Suppressor macrophage treated with lipopolysaccharide for 1 hour (primary cell): Measurements from ENCODE around the gene EPB41L4B.
"Not testable (repeated sequence)": the region's sequence is repeated elsewhere in the genome, so short reads cannot be mapped to it uniquely, and the experiment has no call there.

Experiments used
- DNase-seq, 3 donors: peaks; one replicate each; pipeline ENCODE4 v3.0.0-alpha.2; 2020 to 2022

EPB41L4B gene

DNA sequence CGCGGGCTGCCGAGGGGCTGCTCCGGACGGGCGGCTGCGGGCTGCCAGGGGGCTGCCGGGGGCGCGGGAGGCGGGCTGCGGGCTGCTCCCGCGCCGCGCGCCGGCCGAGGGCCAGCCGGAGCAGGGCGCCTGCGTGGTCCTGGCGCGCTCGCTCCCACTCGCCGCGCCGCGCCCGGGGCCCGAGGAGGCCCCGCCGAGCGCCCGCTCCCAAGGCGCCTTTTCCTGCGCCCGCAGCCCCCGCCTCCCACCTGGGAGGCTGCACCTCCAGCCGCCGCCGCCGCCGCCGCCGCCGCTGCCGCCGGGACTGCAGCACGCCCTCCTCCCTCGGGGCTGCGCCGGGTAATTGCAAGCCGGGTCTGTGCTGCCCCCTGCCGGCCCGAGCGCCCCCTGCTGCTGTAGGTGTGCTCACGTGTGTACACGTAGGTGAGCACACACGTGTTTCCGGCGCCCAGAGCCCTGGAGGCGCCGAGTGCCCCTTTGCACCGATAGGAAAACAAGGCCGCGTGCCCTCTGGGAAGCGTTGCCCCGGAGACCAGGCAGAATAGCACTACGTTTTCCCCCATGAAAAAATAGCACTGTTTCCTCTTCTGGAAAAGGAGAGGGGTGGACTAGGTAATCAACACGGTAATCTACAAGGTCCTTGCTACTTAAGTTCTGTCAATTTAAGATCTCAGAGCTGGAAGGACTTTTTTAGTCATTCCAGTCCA is at the start of gene EPB41L4B:
Gene EPB41L4B (minus strand): TSS at position 318 of the 707 bp plus-strand sequence. CDS start 613 bp downstream, outside the sequence.
- DNase-seq: peak; percentile 71 to 87 (median 73)

DNA sequence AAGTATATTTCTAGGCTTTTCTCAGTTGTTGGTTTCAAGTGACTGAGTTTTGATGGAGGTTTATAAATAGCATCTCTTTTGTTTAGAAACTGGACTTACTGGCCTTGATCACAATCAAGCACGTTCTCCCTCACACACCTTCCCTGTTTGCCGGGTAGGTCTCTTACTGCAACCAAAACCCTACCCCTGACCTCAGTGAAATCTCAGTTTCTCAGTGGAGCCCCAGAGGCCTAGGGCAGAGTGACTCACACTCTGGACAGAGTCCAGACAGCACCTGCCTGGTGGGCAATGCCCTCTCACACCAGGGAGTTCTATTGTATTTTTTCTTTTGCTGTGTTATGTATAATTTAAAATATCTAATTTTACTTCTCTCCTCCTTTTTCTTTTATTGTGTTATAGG is 48.4 kb upstream of the EPB41L4B start:
- no peak for DNase-seq

DNA sequence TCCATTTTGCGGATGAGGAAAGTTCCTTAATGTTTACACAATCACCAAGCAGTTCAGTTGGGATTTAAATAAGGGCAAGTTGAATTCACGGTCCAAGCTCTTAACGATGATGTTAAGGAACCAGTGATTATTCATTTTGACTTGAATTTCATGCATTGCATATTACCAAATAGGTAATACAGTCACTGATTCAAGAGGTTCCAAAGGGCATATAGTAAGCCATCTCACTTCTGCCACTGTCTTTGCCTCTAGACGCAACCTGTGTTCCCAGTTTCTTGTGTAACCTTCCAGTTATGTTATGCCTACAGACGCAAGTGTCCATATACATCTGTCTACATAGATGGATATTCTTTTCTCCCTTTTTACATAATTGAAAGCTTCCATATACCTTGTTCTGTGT is 39.9 kb upstream of the EPB41L4B start:
- no peak for DNase-seq

DNA sequence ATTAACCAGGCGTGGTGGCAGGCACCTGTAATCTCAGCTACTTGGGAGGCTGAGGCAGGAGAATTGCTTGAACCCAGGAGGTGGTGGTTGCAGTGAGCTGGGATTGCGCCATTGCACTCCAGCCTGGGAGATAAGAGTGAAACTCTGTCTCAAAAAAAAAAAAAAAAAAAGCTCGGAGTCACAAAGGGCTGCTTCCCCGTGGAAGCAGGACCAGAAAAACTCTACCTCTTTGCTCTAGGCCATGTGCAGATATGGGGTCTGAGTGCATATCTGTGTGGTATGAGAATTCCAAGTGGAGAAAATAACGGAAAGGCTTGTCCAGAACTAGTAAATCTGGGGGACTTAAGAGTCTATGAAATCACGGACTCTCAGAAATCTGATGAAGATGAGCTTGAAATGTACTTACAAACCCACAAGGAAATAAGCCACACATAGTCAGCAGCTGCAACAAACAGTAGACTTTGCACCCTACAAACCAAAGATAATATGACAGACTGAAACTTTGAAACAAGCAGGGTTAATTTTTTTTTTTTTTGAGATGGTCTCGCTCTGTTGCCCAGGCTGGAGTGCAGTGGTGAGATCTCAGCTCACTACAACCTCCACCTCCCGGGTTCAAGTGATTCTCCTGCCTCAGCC is 38.2 kb upstream of the EPB41L4B start:
- not testable (repeated sequence) for DNase-seq

DNA sequence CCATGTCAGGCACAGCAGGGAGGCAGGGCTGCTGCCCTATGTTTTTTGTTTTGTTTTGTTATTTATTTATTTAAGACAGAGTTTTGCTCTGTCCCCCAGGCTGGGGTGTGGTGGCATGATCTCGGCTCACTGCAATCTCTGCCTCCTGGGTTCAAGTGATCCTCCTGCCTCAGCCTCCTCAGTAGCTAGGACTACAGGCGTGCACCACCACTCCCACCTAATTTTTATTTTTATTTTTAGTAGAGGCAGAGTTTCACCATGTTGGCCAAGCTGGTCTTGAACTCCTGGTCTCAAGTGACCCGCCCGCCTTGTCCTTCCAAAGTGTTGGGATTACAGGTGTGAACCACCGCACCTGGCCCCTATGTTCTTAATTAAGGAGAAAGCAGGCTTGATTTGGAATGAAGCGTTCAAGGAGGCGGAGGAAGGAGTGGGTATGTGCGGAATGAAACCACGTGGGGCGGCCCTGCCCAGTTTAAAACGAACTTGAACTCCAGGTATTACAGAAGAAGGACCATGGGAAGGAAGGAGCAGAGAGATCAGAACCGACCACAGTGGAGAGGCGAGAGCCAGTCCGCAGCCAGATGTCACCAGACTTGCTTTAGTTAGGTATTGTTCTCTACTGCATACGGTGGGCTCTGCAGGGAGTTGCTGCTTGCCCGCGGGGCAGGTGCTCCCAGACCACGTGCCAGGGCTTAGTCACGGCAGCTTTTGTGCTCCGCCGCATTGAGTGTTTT is 34.9 kb upstream of the EPB41L4B start:
- DNase-seq: no peak

DNA sequence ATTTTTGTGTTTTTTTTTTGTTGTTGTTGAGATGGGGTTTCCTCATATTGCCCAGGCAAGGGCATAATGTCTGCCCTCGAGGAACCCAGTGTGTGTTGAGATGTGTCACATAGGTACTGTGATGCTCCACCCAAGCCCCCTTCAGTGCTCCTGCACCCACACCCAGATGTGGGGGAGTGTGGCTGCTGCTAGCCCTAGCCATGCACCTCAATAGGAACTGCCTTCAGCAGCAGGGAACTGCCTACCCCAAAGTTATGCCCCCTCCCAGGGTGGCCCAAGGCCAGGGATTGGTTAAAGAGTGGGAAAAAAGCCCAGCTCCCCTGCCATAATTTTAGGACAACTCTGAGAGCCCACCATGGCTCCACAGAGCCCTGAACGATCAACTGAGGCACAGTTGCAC is 33.3 kb upstream of the EPB41L4B start:
- DNase-seq: no peak

DNA sequence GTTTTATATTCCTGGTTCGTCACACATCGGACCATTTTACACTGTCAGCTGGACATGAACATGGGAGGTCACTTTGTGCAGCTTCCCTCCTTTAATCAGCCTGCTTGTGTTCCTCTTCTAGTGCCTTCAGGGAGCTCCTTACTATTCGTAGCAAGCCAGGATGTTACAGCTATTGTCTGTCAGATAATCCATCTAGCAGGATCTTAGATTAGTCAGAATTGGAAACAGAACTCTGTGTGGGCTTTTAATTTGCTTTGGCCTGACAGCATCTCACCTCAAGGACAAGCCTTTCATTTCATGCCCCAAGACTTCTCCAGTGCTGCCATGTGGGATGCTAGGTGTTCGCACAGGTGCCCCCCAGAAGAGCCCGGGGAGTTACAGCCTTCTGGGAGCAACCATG is 30.2 kb upstream of the EPB41L4B start:
- no peak for DNase-seq

DNA sequence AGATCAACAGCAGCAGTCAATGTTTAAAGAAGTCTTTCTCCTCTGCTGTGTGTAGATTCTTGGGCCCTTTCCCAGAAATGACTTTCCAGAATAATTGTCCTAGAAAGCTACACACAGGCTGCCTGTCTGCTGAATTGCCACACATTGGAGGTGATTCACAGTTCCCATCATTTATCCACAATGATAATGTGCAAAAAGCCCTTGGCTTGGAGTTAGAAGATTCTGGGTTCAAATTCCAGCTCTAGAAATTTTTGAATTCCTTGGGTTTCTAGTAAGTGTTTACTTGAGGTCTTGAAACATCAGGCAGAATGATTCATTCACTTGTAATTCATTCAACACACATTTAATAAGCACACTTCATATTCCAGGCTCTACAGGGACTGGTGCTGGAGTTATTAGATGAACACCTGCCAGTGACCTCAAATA is 28.6 kb upstream of the EPB41L4B start:
- DNase-seq: no peak

DNA sequence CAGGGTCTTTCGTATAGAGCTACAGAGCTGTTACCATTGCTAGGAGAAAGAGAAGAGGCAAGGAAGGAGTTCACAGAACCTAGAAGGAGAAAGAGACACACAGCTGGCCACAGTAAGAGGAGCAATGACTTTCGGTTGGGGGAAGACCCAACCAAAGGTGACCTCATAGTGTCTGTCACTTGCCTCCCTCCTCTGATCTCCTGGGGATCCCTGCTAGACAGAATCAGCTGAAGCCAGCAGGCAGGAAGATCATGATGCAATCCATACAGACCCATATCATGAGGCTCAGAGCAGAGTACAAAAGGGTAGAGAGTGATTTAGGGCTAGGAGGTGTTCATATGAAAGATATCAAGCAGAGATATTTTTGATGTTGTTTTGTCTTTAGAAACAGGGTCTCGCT is 26.0 kb upstream of the EPB41L4B start:
- DNase-seq: peak in 2 of 3 donors; percentile 3

DNA sequence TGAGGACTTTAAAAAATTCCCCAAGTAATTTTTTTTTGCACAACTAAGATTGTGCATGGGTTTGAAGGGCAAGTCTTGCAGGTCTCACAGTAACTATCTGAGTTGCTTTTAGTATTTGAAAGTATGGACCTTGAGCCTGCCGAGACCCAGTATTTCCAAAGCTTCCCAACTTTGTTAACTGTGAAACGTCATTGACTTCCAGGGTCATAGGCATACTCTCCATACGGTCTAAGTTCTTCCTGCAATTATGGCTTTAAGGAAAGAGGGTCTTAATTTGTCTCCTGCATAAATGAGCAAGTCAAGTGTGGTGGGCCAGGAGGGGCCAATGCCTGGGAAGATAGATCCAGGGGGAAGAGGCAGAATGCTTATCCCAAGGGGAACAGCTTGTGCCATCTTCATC is 24.0 kb upstream of the EPB41L4B start:
- DNase-seq: no peak

DNA sequence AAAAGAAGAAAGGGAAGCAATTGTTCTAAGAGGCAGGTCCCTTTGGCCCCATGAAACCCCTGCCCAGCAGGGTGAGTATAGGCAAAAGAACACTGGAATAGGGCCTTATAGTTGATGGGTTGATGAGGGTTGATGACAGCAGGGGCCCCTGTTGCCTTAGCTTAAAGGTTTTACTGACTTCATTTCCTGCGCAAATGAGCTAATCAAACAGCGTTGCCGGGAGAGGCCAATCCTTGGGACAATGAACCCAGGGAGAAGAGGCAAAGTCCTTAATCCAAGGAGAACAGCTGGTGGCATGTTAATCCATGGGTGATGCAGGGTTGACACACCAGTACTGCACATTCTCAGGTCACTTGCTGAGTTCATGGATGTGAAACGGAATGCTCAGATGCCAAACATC is 22.0 kb upstream of the EPB41L4B start:
- no peak for DNase-seq

DNA sequence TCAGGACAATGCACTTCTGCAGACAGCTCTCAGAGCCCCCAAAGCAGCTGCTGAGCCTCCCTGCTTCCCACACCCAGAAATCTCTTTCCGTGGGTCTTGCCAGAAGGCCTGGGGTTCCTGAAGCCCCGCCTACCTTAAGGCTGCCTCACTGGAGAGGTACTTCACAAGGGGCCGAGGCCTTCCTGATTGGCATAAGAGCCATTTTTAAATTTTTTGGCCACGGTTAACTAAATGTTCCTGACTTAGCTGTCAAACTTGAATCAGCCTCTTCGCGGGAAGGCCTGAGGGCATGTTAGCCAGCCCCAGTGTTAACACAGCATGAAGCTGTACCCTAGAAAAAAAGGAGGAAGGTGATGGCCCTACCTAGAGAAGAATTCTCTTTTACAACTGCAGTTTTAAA is 20.7 kb upstream of the EPB41L4B start:
- no peak for DNase-seq

DNA sequence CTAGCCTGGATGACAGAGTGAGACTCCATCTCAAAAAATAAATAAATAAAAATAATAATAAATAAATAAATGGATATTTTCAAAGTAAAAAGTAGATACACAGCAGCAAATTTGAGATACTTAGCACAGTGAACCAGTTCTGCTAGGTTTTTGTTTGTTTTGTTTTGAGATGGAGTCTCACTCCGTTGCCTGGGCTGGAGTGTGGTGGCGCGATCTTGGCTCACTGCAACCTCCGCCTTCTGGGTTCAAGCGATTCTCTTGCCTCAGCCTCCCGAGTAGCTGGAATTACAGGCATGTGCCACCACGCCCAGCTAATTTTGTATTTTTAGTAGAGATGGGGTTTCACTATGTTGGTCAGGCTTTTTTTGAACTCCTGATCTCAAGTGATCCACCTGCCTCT is 20.1 kb upstream of the EPB41L4B start:
- DNase-seq: not testable (repeated sequence)

DNA sequence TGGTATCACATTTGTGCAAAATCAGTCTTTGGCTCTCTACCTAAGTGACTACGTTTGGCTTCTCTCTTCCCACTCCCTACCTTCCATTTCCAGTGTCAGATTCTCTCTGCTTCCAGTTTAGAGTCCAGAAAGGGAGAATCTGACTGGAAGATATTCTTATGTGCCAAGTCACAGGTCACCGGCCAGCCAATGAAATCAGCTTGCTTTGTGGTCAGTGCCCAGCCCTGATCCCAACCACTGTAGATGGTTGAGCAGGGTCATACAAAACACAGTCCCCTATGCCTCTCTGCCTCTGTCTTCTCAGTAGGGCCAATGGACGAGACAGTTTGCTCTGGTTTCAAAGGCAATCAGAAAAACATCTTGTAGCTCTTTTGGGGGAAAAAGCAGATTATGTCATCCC is 15.6 kb upstream of the EPB41L4B start:
- DNase-seq: no peak

DNA sequence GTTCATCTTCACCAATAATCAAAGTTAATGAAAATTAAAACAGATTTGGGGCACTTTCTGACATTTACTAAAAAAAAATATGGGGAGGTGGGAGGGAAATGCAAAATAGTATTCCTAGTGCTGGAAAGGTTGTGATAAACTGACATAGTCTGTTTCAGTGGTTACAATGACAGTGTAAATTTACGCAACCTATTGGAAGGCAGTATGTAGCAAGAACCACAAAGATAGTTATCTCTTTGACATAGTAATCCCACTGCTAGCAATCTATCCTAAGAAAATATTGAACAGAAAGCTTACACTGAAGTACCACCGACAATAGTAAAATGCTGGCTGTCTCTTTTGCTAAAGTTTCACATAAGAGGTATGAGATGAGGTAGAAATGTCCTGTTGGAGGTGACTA is 15.1 kb upstream of the EPB41L4B start:
- no peak for DNase-seq

DNA sequence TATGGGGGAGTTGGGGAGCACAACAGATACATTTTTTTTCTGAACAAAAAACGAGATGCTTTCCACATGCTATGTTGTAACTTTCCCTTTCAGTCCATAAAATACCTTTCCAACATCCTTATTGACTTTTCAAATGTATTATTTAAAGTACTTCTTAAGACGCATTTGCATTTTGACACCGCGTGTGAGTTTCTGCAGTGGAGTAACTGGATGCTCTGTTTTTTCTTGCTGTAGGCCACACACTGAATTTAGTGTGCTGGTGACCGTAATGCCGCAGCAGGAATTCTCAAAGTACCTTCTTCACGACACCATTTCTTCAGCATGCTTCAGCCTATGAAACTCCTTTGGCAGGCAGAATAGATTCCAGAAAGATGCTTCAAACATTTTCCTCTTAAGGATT is 14.3 kb upstream of the EPB41L4B start:
- DNase-seq: no peak

DNA sequence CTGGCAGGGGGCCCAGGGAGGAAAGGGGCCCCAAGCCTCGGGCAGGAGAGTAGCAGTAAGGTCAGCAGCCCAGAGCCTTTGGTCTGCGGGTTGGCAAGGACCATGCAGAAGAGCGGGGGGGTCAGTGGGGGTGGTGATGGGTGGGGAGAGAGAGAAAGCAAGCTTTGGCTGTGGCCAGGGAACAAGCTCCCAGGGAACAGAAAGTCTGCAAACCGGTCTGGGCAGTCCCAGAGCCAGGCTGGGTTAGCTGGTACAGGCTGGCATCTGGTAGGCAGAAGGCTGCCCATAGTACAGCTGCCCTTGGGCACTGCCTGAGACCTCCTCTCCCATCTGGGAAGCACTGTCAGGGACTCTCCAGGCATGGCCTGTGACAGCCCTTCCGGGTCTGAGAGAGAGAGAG is 10.5 kb upstream of the EPB41L4B start:
- DNase-seq: no peak

DNA sequence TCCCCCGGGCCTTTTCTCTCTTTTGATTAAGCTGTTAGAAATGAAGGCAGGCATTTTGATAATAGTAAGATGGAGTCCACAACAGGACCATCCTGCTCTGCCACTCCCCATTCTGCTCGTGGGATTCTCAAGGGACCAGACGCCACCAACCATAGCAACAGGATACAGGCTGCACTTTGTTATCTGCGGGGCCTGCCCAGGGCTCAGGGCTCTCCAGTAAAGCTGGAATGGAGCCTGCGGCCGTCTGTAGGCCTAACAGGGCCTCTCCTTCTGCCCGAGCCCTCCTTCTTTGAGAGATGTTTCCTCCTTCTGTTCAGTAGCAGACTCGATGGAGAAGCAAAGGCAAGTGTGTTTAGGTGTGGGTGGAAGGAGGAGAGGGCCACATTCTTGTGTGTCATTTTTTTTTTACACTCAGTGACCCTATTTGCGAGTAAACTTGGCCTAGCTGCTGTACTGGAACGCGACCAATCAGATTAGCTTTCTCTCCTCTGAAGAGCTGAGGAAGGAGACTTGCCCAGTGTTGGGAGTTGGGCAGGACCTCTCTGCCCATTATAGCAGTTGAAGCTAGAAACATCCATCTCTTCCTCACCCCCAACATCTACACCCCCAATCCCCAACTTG is 8.9 kb upstream of the EPB41L4B start:
- DNase-seq: no peak

DNA sequence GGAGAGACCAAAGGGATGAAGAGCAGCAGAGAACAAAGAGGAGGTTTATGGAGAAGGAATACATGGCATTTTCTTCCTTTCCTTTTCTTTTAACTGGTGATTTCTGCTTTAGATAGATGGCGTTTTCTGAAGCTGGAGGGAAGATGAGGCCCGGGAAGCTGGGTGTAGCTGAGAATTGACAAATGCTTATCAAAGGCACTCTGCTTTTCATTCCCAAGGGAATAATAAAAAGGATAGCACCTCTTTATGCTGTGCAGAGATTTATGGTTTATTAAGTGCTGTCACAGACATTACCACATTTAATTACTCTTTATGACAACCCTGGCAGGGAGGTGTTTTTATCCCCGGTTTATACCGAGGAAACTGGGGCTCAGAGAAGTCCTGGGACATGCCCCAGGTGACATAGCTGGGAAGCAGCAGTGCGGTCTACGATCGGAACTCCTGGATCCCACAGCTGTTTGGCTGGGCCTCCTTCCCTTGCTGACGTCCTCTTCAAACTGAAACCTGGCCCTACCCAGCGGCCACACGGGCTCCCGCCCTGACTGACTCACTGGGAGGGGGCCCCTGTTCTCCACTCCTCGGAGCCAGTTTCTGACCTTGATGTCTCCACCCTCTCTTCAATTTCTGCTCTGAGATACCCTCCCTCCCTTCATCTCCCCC is 8.2 kb upstream of the EPB41L4B start:
- DNase-seq: no peak

DNA sequence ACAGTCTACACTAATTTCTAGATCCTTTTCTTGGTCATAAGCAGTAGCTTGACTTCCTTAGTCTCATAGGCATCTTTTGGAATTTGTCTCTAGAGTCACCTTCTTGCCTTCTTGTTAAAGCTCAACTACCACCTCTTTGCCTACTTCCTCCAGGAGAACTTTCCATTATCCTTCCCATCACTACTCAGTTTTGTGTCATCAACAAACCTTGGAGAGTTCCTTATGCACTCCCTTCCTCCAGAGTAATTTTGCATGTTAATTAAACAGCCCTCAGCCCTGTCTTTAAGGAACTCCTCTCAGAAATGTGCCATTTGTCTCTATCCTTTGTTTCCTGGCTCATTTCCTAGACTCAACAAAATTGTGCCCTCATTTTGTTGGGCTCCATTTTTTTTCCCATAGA is 4.2 kb upstream of the EPB41L4B start:
- DNase-seq: no peak

DNA sequence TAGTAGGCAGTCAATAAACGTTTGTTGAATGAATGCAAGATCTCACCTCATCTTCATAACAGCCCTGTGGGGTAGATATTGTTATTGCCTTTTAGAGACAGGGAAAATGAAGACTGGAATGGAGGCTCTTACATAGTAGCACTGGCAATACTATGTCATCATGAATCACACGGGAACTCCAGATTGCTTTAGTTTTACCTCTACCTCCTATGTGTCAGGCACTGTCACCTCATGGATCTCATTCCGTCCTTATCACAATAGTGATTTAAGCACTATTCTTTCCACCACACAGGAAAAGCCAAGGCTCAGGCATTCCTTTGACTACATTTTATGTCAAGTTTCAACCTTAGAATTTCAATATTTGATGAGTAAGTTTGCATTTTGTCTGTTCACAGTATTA is 2.9 kb upstream of the EPB41L4B start:
- no peak for DNase-seq

DNA sequence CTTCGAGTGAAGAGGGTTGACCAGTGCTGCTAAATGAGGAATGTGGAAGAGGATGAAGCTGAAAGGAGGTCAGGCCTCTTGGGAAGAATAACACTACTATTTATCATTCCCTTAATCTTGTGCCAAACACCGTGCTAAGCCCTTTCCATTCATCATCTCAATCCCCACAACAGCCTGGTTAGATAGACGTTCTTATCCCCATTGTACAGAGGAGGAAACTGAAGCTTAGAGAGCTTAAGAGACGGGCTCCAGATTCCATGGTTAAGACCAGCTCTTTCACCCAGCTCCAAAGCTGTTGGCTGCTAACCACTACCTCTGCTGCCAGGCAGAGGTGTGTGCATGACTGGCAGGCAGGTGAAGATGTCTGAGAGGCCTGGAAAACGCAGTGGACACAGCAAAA is 868 bp upstream of the EPB41L4B start:
- DNase-seq: no peak

DNA sequence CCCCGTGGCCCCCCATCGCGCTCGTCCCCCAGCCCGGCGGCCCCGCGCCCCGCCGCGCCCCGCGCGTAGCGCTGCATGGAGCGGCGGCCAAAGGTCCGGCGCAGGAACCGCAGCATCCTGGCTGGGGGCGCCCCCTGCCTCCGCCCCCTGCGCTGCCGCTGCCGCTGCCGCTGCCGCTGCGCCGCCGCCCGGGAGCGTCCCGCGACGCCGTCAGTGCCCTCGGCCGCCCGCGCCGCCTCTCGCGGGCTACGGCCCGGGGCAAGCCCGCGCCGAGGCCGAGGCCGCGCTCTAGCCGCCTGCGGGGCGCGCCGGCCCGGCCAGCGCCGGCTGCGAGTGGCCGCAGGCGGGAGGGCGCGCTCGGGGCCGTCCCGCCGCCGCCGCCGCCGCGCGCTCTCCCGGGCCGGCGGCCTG is 523 bp downstream of the EPB41L4B start:
- DNase-seq: peak in 2 of 3 donors; percentile 19 to 41
